ENCODE measurements around the gene FAT1. TPM values are rescaled to one million over a fixed set of nuclear protein-coding genes. Genes with fewer than 3 reads are reported as not detected.

Gene FAT1
- total and polyA plus RNA-seq, 9 of the 15 experiments (the other 6 are each of a cell fraction or from before 2014, with no cell fraction given), result 6.0 to 38.4 (median 21.4) TPM

GRCh38 chr4:186537843-186538521 lies 185.7 kb downstream of the FAT1 start (continued):
- TF ChIP-seq, protein P1, sequence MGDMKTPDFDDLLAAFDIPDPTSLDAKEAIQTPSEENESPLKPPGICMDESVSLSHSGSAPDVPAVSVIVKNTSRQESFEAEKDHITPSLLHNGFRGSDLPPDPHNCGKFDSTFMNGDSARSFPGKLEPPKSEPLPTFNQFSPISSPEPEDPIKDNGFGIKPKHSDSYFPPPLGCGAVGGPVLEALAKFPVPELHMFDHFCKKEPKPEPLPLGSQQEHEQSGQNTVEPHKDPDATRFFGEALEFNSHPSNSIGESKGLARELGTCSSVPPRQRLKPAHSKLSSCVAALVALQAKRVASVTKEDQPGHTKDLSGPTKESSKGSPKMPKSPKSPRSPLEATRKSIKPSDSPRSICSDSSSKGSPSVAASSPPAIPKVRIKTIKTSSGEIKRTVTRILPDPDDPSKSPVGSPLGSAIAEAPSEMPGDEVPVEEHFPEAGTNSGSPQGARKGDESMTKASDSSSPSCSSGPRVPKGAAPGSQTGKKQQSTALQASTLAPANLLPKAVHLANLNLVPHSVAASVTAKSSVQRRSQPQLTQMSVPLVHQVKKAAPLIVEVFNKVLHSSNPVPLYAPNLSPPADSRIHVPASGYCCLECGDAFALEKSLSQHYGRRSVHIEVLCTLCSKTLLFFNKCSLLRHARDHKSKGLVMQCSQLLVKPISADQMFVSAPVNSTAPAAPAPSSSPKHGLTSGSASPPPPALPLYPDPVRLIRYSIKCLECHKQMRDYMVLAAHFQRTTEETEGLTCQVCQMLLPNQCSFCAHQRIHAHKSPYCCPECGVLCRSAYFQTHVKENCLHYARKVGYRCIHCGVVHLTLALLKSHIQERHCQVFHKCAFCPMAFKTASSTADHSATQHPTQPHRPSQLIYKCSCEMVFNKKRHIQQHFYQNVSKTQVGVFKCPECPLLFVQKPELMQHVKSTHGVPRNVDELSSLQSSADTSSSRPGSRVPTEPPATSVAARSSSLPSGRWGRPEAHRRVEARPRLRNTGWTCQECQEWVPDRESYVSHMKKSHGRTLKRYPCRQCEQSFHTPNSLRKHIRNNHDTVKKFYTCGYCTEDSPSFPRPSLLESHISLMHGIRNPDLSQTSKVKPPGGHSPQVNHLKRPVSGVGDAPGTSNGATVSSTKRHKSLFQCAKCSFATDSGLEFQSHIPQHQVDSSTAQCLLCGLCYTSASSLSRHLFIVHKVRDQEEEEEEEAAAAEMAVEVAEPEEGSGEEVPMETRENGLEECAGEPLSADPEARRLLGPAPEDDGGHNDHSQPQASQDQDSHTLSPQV (IDR thresholded peaks at IDR 0.05), result peak; percentile 65; the same call in 1 of the 2 replicates
- TF ChIP-seq GABPA (tag; conservative IDR thresholded peaks at IDR 0.05; ENCODE audit: low read depth) (peak; percentile 50), MEF2A (IDR thresholded peaks at IDR 0.05; ENCODE audit: control insufficient read depth, low read depth, low read length) (no peak), ZNF644 (tag; IDR thresholded peaks at IDR 0.05; ENCODE audit: low read depth) (no peak), PRDM10 (IDR thresholded peaks at IDR 0.05; ENCODE audit: partially characterized antibody) (peak; percentile 84), DPF2 (IDR thresholded peaks at IDR 0.05) (peak; percentile 88), GATAD2B (IDR thresholded peaks at IDR 0.05; ENCODE audit: borderline replicate concordance) (0 out of 2 replicates have a peak, but pooled peaks have one; percentile 20), SPI1 (IDR thresholded peaks at IDR 0.05; ENCODE audit: borderline replicate concordance, low read depth, low read length) (peak; percentile 81), CBX3 (IDR thresholded peaks at IDR 0.05; ENCODE audit: borderline replicate concordance in 1 of 2, low read length in 2 of 2) (peak in 1 of 2 experiments; percentile 60; a peak in 1 of 3 replicates), YY1 (IDR thresholded peaks at IDR 0.05; ENCODE audit: borderline replicate concordance in 1 of 3, control insufficient read depth in 1 of 3, extremely low read depth in 1 of 3, insufficient read depth in 3 of 3, insufficient read length in 1 of 3, insufficient replicate concordance in 2 of 3, low read depth in 1 of 3, low read length in 2 of 3) (peak in 1 of 3 experiments; percentile 31), EP300 (IDR thresholded peaks at IDR 0.05; ENCODE audit: low read length) (peak; percentile 70), MTA3 (IDR thresholded peaks at IDR 0.05; ENCODE audit: borderline replicate concordance) (peak; percentile 45; the same call in 1 of the 2 replicates)
- TF ChIP-seq, protein P2, sequence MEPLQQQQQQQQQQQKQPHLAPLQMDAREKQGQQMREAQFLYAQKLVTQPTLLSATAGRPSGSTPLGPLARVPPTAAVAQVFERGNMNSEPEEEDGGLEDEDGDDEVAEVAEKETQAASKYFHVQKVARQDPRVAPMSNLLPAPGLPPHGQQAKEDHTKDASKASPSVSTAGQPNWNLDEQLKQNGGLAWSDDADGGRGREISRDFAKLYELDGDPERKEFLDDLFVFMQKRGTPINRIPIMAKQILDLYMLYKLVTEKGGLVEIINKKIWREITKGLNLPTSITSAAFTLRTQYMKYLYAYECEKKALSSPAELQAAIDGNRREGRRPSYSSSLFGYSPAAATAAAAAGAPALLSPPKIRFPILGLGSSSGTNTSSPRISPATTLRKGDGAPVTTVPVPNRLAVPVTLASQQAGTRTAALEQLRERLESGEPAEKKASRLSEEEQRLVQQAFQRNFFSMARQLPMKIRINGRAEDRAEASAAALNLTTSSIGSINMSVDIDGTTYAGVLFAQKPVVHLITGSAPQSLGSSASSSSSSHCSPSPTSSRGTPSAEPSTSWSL (CRISPR knock-in tag; IDR thresholded peaks at IDR 0.05; ENCODE audit: borderline replicate concordance), result no peak
- TF ChIP-seq, protein P3, sequence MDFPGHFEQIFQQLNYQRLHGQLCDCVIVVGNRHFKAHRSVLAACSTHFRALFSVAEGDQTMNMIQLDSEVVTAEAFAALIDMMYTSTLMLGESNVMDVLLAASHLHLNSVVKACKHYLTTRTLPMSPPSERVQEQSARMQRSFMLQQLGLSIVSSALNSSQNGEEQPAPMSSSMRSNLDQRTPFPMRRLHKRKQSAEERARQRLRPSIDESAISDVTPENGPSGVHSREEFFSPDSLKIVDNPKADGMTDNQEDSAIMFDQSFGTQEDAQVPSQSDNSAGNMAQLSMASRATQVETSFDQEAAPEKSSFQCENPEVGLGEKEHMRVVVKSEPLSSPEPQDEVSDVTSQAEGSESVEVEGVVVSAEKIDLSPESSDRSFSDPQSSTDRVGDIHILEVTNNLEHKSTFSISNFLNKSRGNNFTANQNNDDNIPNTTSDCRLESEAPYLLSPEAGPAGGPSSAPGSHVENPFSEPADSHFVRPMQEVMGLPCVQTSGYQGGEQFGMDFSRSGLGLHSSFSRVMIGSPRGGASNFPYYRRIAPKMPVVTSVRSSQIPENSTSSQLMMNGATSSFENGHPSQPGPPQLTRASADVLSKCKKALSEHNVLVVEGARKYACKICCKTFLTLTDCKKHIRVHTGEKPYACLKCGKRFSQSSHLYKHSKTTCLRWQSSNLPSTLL (IDR thresholded peaks at IDR 0.05), result no peak
